ENCODE measurements around the gene CD84. TPM values are rescaled to one million over a fixed set of nuclear protein-coding genes. Genes with fewer than 3 reads are reported as not detected.
"Not testable (repeated sequence)": the region's sequence is repeated elsewhere in the genome, so short reads cannot be mapped to it uniquely, and the experiment has no call there.

Gene CD84
- total RNA-seq (10 to 100 TPM in 7 of 9 donors, 1 to 10 TPM in 2; 1.4 to 29.9 (median 14.6) TPM), polyA plus RNA-seq (1 to 10 TPM; 1.0 to 4.0 (median 3.2) TPM)
- long read RNA-seq, donor 1, result 0 reads
- long read RNA-seq, donor 2, result 0 reads
- long read RNA-seq, donor 3, result 0 reads
- long read RNA-seq, donor 4, full-length matches to known transcripts, result 1 of 5 reads
- long read RNA-seq, donor 4, partial matches to known transcripts, result 0 of 5 reads
- long read RNA-seq, donor 4, other reads (novel, unspliced or antisense), result 4 of 5 reads
- long read RNA-seq, donor 5, full-length matches to known transcripts, result 6 of 6 reads
- long read RNA-seq, donor 5, partial matches to known transcripts, result 0 of 6 reads
- long read RNA-seq, donor 5, other reads (novel, unspliced or antisense), result 0 of 6 reads
- long read RNA-seq, donor 6, result 0 reads
- long read RNA-seq, donor 7, result 0 reads
- long read RNA-seq, donor 8, result 0 reads
- long read RNA-seq, donor 9, result 0 reads
- long read RNA-seq, donor 10, result 0 reads

- peak within 1 kb of the TSS in 1 of 4 donors; percentile 28 for H3K4me3 ChIP-seq
- H3K9me3 ChIP-seq (replicated peaks in 1 of 3), result no peaks in the 10 kb centered on the region
- no peaks in the 10 kb centered on the region for H3K27me3 ChIP-seq
- H3K27ac ChIP-seq, result peak within 1 kb of the TSS in 3 of 5 donors; percentile 14 to 62 (median 59)
- TF ChIP-seq CTCF (IDR thresholded peaks at IDR 0.05) (no peak), POLR2A (IDR thresholded peaks at IDR 0.05) (no peak)
- no peak for DNase-seq
- intact Hi-C loops (cut with DNase I), result no loop called here
- WGBS, 4 donors, result 47 to 50% (median 49%) methylated on average over 3 of the region's 3 CpGs
- H3K36me3 ChIP-seq (replicated peaks in 1 of 2), result no peaks in the 10 kb centered on the region
- no peaks in the 10 kb centered on the region for H3K4me1 ChIP-seq (replicated peaks in 1 of 2)
Measured at GRCh38 chr1:160579216-160579701, at the start of gene CD84. Gene CD84 (minus strand): TSS chr1:160579496. CDS start chr1:160579437, 59 bp downstream.

- Histone ChIP-seq H3K36me3 (replicated peaks in 1 of 2) (no peaks in the 10 kb centered on the region), H3K9me3 (replicated peaks in 1 of 3) (no peaks in the 10 kb centered on the region), H3K4me3 (no peak overlapping the region), H3K27me3 (no peaks in the 10 kb centered on the region), H3K4me1 (replicated peaks in 1 of 2) (peaks cover 0 to 4% of the 10 kb centered on the region in 2 donors), H3K27ac (no peak overlapping the region)
- WGBS, 4 donors, result 69 to 75% (median 72%) methylated on average over 8 of the region's 8 CpGs
- no peak for DNase-seq
- intact Hi-C loops (cut with DNase I), result no loop called here
- TF ChIP-seq POLR2A (IDR thresholded peaks at IDR 0.05) (no peak), CTCF (IDR thresholded peaks at IDR 0.05) (no peak)
Measured at GRCh38 chr1:160628799-160629263, 49.5 kb upstream of the CD84 start.

- DNase-seq; H3K4me1 ChIP-seq (replicated peaks in 1 of 2); H3K4me3 ChIP-seq; H3K9me3 ChIP-seq (replicated peaks in 1 of 3); H3K27me3 ChIP-seq; H3K27ac ChIP-seq; H3K36me3 ChIP-seq (replicated peaks in 1 of 2); intact Hi-C loops (cut with DNase I): not testable (repeated sequence)
- WGBS, 4 donors, result 83 to 88% (median 87%) methylated on average over 4 of the region's 4 CpGs
Measured at GRCh38 chr1:160627677-160628289, 48.5 kb upstream of the CD84 start.

- Histone ChIP-seq H3K4me3 (no peak overlapping the region), H3K4me1 (replicated peaks in 1 of 2) (peaks cover 0 to 4% of the 10 kb centered on the region in 2 donors), H3K9me3 (replicated peaks in 1 of 3) (no peaks in the 10 kb centered on the region), H3K27me3 (no peaks in the 10 kb centered on the region), H3K27ac (no peak overlapping the region), H3K36me3 (replicated peaks in 1 of 2) (no peaks in the 10 kb centered on the region)
- no peak for TF ChIP-seq CTCF (IDR thresholded peaks at IDR 0.05)
- no peak for TF ChIP-seq POLR2A (IDR thresholded peaks at IDR 0.05)
- 91 to 100% (median 99%) methylated on average over 1 of the region's 1 CpG for WGBS, 4 donors
- intact Hi-C loops (cut with DNase I), result no loop called here
- no peak for DNase-seq
Measured at GRCh38 chr1:160626509-160627342, 47.4 kb upstream of the CD84 start.

Measured in adrenal gland (tissue), 19 donors.